ENCODE results near the gene GRIK1.

GRIK1 gene

DNA sequence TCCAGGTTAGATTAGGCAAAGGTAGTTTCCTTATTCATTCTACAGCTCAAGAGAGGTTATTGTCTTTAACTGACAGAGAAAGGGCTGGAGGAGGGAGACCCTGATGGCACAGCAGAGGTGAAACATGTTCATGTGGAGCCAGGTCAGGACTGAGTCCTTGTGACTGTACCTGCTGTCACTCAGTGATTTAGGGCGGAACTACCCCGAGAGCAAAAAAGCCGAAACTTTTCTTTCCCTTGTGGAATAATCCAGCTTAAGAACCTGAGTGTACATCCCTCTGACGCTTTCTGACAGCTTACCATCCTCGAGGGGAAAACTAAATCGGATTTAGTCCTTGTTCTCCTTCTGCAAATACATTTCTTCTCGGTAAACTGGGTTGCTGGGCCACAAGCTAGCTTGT is 367.8 kb downstream of the GRIK1 start:
- no peak for DNase-seq (ENCODE audit: low spot score)
- TF ChIP-seq, protein P1, sequence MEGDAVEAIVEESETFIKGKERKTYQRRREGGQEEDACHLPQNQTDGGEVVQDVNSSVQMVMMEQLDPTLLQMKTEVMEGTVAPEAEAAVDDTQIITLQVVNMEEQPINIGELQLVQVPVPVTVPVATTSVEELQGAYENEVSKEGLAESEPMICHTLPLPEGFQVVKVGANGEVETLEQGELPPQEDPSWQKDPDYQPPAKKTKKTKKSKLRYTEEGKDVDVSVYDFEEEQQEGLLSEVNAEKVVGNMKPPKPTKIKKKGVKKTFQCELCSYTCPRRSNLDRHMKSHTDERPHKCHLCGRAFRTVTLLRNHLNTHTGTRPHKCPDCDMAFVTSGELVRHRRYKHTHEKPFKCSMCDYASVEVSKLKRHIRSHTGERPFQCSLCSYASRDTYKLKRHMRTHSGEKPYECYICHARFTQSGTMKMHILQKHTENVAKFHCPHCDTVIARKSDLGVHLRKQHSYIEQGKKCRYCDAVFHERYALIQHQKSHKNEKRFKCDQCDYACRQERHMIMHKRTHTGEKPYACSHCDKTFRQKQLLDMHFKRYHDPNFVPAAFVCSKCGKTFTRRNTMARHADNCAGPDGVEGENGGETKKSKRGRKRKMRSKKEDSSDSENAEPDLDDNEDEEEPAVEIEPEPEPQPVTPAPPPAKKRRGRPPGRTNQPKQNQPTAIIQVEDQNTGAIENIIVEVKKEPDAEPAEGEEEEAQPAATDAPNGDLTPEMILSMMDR (IDR thresholded peaks at IDR 0.05; ENCODE audit: borderline replicate concordance, control extremely low read depth, extremely low read depth, insufficient read depth, missing control alignments): no peak
- in situ Hi-C loops (cut with MboI; ENCODE audit: low sequenced_read_pairs, unreplicated experiment): no loop called here

DNA sequence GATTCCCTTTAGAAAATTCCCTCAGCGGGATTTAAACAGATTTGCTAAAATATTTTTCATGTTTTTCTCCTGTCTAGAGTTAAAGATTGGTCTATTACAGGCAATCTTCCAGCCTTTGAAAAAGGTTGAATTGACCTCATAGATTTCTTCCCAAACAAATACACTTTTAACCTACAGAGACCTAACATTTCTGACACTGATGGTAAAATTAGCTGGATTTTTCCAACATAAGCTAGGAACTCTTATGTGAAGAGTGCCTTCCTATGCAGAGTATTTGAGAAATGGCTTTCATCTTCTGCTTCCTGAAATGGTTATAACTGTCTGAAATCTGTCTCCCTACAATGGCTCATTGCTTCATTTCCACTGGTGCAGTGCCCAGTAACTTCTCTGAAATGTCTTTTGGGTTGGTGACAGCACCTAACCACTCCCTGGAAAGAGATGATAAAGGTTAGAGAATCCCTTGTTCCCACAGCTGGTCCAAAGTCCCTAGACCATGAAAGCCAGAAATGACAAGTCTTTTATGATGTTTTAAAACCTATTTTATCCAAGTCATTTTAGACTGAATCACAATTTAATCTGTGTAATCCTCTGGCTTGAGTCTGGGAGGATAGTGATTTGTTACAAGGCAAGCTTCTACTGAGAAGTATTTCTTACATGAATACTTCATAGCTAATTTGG is 371.6 kb downstream of the GRIK1 start:
- in situ Hi-C loops (cut with MboI; ENCODE audit: low sequenced_read_pairs, unreplicated experiment): no loop called here
- TF ChIP-seq, protein P1 (IDR thresholded peaks at IDR 0.05; ENCODE audit: borderline replicate concordance, control extremely low read depth, extremely low read depth, insufficient read depth, missing control alignments): no peak
- no peak for DNase-seq (ENCODE audit: low spot score)

DNA sequence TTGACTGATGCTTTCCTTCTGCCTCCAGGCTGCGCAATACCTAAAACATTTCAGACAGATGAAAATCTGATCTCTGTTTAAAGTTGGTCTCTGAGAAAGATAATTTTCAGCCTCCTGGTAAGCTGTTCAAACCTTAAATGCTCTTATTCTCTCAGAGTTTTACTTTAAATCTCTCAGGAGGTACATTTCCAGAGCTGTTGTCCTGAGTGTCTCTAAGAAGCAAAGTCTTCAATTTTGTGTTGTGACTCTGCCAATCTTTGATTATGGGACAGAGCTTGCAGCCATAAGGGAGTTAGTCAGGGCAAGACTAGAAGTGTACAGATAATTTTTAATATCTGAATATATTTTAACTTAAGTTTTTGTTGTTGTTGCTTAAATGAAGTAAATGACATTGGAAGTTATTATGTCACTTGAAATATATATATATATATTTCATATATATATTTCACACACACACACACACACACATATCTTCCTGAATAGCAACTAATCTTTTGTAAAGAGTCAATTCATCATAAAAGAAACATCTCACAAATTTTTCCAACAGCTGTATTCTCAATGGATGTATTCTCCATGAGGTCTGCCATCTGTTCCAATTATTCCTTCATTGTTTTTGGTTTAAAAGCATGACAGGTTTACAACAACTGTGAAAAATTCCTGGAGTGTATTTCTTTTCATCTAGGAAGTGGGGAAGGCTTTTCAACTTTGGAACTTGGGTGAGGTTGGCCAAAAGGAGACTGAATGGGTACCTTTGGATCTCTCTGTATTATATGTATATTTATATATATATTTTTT is 381.7 kb downstream of the GRIK1 start:
- no peak for DNase-seq (ENCODE audit: low spot score)
- in situ Hi-C loops (cut with MboI; ENCODE audit: low sequenced_read_pairs, unreplicated experiment): no loop called here
- TF ChIP-seq, protein P1 (IDR thresholded peaks at IDR 0.05; ENCODE audit: borderline replicate concordance, control extremely low read depth, extremely low read depth, insufficient read depth, missing control alignments): no peak

DNA sequence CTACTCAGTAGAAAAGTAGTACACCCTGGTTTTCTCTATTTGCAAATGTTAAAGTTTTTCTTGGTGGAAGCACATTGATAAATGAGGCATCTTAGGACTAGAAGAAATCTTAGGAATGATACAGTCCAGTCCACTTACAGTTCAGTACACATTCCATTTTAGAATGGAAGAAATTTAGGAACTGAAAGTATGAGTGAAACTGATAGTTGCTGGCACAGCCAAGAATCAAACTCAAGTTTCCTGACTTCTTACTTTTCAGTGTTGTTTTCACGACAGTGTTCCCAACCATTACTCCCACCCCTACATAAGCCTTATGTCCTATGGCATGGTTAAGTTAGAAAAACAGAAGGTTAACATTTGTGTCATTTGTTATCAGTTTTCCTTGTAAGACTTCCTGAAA is 382.6 kb downstream of the GRIK1 start:
- TF ChIP-seq, protein P1 (IDR thresholded peaks at IDR 0.05; ENCODE audit: borderline replicate concordance, control extremely low read depth, extremely low read depth, insufficient read depth, missing control alignments): no peak
- in situ Hi-C loops (cut with MboI; ENCODE audit: low sequenced_read_pairs, unreplicated experiment): no loop called here
- no peak for DNase-seq (ENCODE audit: low spot score)

DNA sequence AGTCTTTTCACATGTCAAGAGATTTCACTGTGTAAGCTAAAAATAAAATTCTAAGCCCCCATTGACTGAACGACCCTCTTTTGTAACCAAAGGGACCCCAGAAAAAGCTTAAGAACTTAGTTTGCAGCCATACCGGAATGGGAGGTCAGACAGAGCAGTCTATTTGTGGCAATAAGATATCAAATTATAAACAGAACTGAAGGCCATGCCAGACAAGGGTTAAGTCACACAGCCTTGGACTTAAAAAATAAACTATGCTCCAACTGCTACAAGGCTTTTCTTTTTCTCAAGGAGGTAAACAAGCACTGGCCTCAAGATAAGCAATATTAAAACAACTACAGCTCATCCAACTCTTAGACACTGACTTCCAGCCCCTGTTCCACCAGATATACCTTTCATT is 384.2 kb downstream of the GRIK1 start:
- TF ChIP-seq, protein P1 (IDR thresholded peaks at IDR 0.05; ENCODE audit: borderline replicate concordance, control extremely low read depth, extremely low read depth, insufficient read depth, missing control alignments): no peak
- in situ Hi-C loops (cut with MboI; ENCODE audit: low sequenced_read_pairs, unreplicated experiment): no loop called here

DNA sequence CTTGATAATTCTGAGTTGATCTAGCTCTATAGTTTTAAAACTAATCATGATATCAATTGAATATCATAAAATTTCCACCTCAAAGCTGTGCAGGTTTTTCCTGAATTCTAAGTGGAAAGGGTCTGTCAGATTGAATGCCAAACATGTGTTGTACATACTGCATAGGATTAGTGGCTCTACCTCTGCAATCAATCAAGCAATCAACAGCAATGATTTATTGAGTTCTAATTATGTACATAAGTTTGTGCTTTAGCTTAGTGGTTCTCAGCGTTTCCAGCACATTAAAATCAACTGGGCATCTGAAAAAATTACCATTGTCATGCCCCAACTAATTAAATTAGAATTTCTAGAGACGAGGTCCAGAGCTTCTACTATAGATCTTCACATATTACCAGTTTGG is 389.6 kb downstream of the GRIK1 start:
- in situ Hi-C loops (cut with MboI; ENCODE audit: low sequenced_read_pairs, unreplicated experiment): no loop called here
- TF ChIP-seq, protein P1 (IDR thresholded peaks at IDR 0.05; ENCODE audit: borderline replicate concordance, control extremely low read depth, extremely low read depth, insufficient read depth, missing control alignments): no peak
- no peak for DNase-seq (ENCODE audit: low spot score)

More for the DNA sequence above, 384.2 kb downstream of the GRIK1 start:
- DNase-seq (ENCODE audit: low spot score): no peak

Data from GM13976 (cell line).